ENCODE data around the gene SLC22A6.

SLC22A6 gene

GRCh38 chr11:62926680-62927455, 57.9 kb downstream of the SLC22A6 start:
- no peak for TF ChIP-seq CTCF (IDR thresholded peaks at IDR 0.05)
